Peyer's patch (tissue), 4 donors: ENCODE data around the gene PAM16. TPM values are rescaled to one million over a fixed set of nuclear protein-coding genes. Genes with fewer than 3 reads are reported as not detected.
A peak's percentile ranks its signal among the peaks of the same experiment; 100 is the strongest.

Experiments used
- DNase-seq, 3 donors: peaks; one replicate each; pipeline ENCODE4 v3.0.0-alpha.2; 2017 to 2019
- H3K27ac ChIP-seq, 4 donors: fragments of 200-600 bp; sonication (generic); one replicate each; pipeline ENCODE4 v1.5.1; 2016 to 2019
- H3K27me3 ChIP-seq, 2 donors: fragments of 200-600 bp; sonication (generic); one replicate each; pipeline ENCODE4 v1.5.1; 2019
- H3K36me3 ChIP-seq, 3 donors: fragments of 200-600 bp; sonication (generic); one replicate each; pipeline ENCODE4 v1.5.1; 2016 to 2019
- H3K4me1 ChIP-seq, 4 donors: fragments of 200-600 bp; sonication (generic); one replicate each; pipeline ENCODE4 v1.5.1; 2016 to 2019
- H3K4me3 ChIP-seq, 4 donors: fragments of 200-600 bp; sonication (generic); 1 replicate in 3 of 4; 2 replicates in 1 of 4; pipeline ENCODE4 v1.5.1; 2016 to 2019; ENCODE audit warnings: mild to moderate bottlenecking in 1 of 4
- H3K9me3 ChIP-seq, 4 donors: fragments of 200-600 bp; sonication (generic); one replicate each; pipeline ENCODE4 v1.5.1; 2016 to 2019; ENCODE audit warnings: mild to moderate bottlenecking in 1 of 4
- CTCF ChIP-seq, 6 experiments: fragments of 450-650 bp in 4 of 6; fragments of 200-600 bp in 2 of 6; sonication (generic) in 1 of 6; IDR thresholded peaks; one replicate each; pipeline ENCODE4 v1.5.1; 2017 to 2019; ENCODE audit warnings: antibody characterized with exemption in 6 of 6, mild to moderate bottlenecking in 3 of 6, moderate library complexity in 1 of 6
- POLR2A ChIP-seq, 2 donors: fragments of 450-650 bp; IDR thresholded peaks; one replicate each; pipeline ENCODE4 v1.5.1; 2017; ENCODE audit warnings: antibody characterized with exemption in 2 of 2, mild to moderate bottlenecking in 2 of 2, moderate library complexity in 2 of 2
- total RNA-seq, 4 donors: library from RNA; depleted of rRNA; stranded (reverse); fragments of >200 nt; gene quantifications; one replicate each; pipeline ENCODE4 v1.1.0, GENCODE V29; 2016

PAM16 gene
- total RNA-seq, 4 donors from 2014 or later: 18.2 to 61.4 (median 49.3) TPM

DNA sequence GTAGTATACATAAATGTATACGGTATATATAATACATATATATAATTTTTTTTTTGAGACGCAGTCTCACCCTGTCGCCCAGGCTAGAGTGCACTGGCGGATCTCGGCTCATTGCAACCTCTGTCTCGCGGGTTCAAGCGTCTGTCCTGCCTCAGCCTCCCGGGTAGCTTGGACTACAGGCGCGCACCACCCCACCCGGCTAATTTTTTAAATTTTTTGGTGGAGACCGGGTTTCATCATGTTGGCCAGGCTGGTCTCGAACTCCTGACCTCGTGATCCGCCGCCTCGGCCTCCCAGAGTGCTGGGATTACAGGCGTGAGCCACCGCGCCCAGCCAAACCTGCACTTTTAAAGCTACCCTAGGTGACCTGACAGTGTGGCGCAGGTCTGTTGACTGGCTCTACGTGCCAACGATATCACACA lies 745 bp downstream of the PAM16 start:
- peak overlapping the region; percentile 75 to 100 (median 97) for H3K4me3 ChIP-seq
- H3K27me3 ChIP-seq: no peaks in the 10 kb centered on the region
- no peaks in the 10 kb centered on the region for H3K9me3 ChIP-seq
- DNase-seq: no peak
- no peak for TF ChIP-seq CTCF (IDR thresholded peaks at IDR 0.05)
- TF ChIP-seq POLR2A (IDR thresholded peaks at IDR 0.05): no peak
- H3K36me3 ChIP-seq: peaks cover 0 to 4% (median 0%) of the 10 kb centered on the region in 3 donors
- H3K27ac ChIP-seq: peak overlapping the region; percentile 87 to 90 (median 88)
- H3K4me1 ChIP-seq: peaks cover 0 to 17% (median 6%) of the 10 kb centered on the region in 4 donors

GRCh38 chr16:4349332-4349731 lies 1.8 kb downstream of the PAM16 start:
- Histone ChIP-seq H3K27ac (no peak overlapping the region), H3K27me3 (no peaks in the 10 kb centered on the region), H3K4me1 (peaks cover 0 to 17% (median 6%) of the 10 kb centered on the region in 4 donors), H3K9me3 (no peaks in the 10 kb centered on the region), H3K4me3 (no peak overlapping the region), H3K36me3 (peaks cover 0 to 4% (median 0%) of the 10 kb centered on the region in 3 donors)
- DNase-seq: no peak
- TF ChIP-seq POLR2A (IDR thresholded peaks at IDR 0.05) (no peak), CTCF (IDR thresholded peaks at IDR 0.05) (no peak)

- H3K27ac ChIP-seq: no peak overlapping the region
- TF ChIP-seq POLR2A (IDR thresholded peaks at IDR 0.05): no peak
- TF ChIP-seq CTCF (IDR thresholded peaks at IDR 0.05): no peak
- H3K4me1 ChIP-seq: peaks cover 0 to 17% (median 6%) of the 10 kb centered on the region in 4 donors
- no peaks in the 10 kb centered on the region for H3K9me3 ChIP-seq
- no peaks in the 10 kb centered on the region for H3K27me3 ChIP-seq
- DNase-seq: no peak
- H3K4me3 ChIP-seq: no peak overlapping the region
- H3K36me3 ChIP-seq: no peaks in the 10 kb centered on the region
These were observed 3.2 kb downstream of the PAM16 start for GRCh38 chr16:4347765-4348509.

DNA sequence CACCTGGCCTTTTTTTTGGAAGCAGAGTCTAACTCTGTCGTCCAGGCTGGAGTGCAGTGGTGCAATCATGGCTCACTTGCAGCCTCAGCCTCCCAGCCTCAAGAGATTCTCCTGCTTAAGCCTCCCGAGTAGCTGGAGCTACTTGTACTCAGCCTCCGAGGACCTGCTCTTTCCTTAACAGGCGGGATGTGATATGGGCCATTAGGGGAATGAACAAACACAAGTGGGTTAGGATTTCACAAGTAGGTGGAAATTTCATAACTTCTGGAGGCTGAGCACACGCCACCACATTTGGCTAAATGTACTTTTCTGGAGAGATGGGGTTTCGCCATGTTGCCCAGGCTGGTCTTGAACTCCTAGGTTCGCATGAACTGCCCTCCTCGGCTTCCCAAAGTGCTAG lies 4.1 kb downstream of the PAM16 start:
- no peak for TF ChIP-seq POLR2A (IDR thresholded peaks at IDR 0.05)
- no peak for TF ChIP-seq CTCF (IDR thresholded peaks at IDR 0.05)
- peaks cover 0 to 17% (median 6%) of the 10 kb centered on the region in 4 donors for H3K4me1 ChIP-seq
- no peak overlapping the region for H3K4me3 ChIP-seq
- no peak for DNase-seq
- H3K36me3 ChIP-seq: no peaks in the 10 kb centered on the region
- no peak overlapping the region for H3K27ac ChIP-seq
- no peaks in the 10 kb centered on the region for H3K9me3 ChIP-seq
- H3K27me3 ChIP-seq: no peaks in the 10 kb centered on the region

DNA sequence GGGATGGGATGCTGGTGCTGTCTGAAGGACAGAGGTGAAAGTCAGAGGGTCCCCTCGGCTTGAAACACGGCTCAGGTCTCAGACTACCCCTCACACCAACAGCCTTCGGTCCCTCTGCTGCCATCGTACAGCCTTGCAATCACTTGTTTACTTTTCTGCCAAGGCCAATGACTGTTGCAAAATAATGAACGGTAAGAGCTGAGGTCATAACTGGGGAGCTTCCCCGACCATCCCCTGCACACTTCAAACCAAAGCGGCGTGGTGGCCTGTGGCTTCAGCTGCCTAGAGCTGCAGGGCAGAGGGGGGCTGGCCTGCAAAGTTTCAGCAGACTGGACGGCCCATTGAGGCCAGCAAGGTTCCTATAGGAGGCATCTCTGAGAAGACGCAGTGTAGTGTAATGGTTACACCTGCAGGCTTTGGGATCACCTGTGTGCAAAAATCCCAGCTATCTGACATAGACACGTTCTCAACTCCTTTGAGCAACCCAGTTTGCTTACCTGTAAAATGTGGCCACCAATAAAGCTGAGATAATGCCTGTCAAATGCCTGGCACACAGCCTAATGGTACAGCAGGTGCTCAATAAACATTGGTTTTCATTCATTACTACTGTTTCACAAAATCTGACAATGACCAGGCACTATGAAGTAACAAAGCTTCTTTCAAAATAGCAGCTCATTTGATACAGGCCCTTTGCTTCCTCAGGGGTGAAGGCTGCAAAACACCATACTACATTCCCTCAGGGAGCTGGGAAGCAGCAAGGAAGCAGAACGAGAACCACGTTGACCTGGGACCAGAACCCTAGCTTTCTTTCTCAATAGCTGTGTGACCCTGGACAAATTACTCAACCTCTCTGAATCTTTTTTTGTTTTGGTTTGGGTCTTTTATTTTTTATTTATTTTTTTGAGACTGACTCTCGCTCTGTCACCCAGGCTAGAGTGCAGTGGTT lies 5.0 kb downstream of the PAM16 start:
- H3K4me1 ChIP-seq: peaks cover 0 to 11% (median 4%) of the 10 kb centered on the region in 4 donors
- no peak for DNase-seq
- no peaks in the 10 kb centered on the region for H3K27me3 ChIP-seq
- no peaks in the 10 kb centered on the region for H3K9me3 ChIP-seq
- TF ChIP-seq CTCF (IDR thresholded peaks at IDR 0.05): no peak
- no peak for TF ChIP-seq POLR2A (IDR thresholded peaks at IDR 0.05)
- no peak overlapping the region for H3K27ac ChIP-seq
- H3K4me3 ChIP-seq: no peak overlapping the region
- H3K36me3 ChIP-seq: peaks cover 0 to 3% (median 0%) of the 10 kb centered on the region in 3 donors
